Measurements from ENCODE around the gene SLC47A2. TPM values are rescaled to one million over a fixed set of nuclear protein-coding genes. Genes with fewer than 3 reads are reported as not detected.

The SLC47A2 gene
- total and polyA plus RNA-seq, 2 donors, result 0.46 TPM; not detected in 1

DNA sequence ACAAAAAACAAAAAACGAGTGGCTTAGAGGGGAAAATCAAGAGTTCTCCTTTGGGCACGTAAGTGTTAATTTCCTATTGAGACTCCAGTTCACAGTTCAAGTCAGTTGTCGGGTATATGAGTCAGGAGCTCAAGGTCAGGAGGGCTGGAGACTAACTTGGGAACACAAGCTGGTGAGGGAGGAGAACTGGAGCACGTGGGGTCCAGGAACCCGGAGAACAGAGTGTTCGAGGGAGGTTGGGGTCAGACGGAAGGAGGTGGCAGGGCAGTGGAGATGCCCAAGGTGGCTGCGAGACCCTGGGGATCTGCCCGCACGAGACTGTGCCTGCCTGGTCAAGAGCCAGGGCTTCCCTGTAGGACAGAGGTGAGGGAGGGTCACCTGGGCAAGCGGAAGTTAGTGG is 19.7 kb upstream of the SLC47A2 start:
- Histone ChIP-seq H3K27me3 (ENCODE audit: control insufficient read depth in 2 of 2, insufficient read depth in 1 of 2, low read length in 1 of 2) (peaks cover 0 to 2% of the 10 kb centered on the region in 2 donors), H3K9me3 (ENCODE audit: control insufficient read depth in 2 of 2, insufficient read depth in 1 of 2, low read length in 1 of 2) (no peaks in the 10 kb centered on the region), H3K27ac (ENCODE audit: low read depth in 1 of 2, low read length in 1 of 2) (no peak overlapping the region), H3K4me3 (ENCODE audit: low read length in 2 of 2) (no peak overlapping the region), H3K36me3 (ENCODE audit: control insufficient read depth in 2 of 2, insufficient read depth in 2 of 2, low read length in 1 of 2) (no peaks in the 10 kb centered on the region), H3K4me1 (ENCODE audit: control insufficient read depth in 2 of 2, insufficient read depth in 2 of 2, low read length in 2 of 2) (no peaks in the 10 kb centered on the region)
- no peak for DNase-seq (ENCODE audit: low read depth in 6 of 9, low spot score in 9 of 9)
- WGBS, result 90% methylated on average over 11 of the region's 11 CpGs

DNA sequence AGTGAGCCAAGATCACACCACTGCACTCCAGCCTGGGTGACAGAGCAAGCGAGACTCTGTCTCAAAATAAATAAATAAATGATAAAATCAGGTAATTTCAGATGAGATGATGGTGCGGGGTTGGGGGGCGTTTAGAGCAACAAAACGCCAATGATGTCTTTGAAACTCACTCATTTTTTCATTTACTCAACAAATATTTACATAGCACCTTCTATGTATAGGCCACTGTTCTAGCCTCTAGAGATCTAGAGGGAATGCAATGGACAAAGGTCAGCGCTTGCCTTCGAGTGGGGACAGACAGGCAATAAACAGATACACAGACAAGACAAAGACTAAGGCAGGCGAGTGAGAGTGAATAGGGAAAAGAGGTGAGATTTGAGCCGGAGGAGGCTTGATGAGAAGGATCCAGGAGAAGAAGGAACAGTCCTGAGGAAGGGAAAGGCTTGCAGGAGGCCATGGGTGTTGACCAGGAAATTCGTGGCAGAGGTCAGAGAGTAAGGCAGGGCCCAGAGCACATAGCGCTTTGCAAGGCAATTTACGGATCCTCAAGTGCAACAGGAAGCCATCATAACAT is 17.7 kb upstream of the SLC47A2 start:
- Histone ChIP-seq H3K36me3 (ENCODE audit: control insufficient read depth in 2 of 2, insufficient read depth in 2 of 2, low read length in 1 of 2) (no peaks in the 10 kb centered on the region), H3K27me3 (ENCODE audit: control insufficient read depth in 2 of 2, insufficient read depth in 1 of 2, low read length in 1 of 2) (peaks cover 0 to 5% of the 10 kb centered on the region in 2 donors), H3K4me1 (ENCODE audit: control insufficient read depth in 2 of 2, insufficient read depth in 2 of 2, low read length in 2 of 2) (no peaks in the 10 kb centered on the region), H3K27ac (ENCODE audit: low read depth in 1 of 2, low read length in 1 of 2) (no peak overlapping the region), H3K4me3 (ENCODE audit: low read length in 2 of 2) (no peak overlapping the region), H3K9me3 (ENCODE audit: control insufficient read depth in 2 of 2, insufficient read depth in 1 of 2, low read length in 1 of 2) (no peaks in the 10 kb centered on the region)
- WGBS, result 87% methylated on average over 11 of the region's 11 CpGs
- no peak for DNase-seq (ENCODE audit: low read depth in 6 of 9, low spot score in 9 of 9)

- H3K27ac ChIP-seq (ENCODE audit: low read depth in 1 of 2, low read length in 1 of 2), result no peak overlapping the region
Measured at GRCh38 chr17:19731626-19732025, 15.2 kb upstream of the SLC47A2 start.

GRCh38 chr17:19730843-19731242 is 14.5 kb upstream of the SLC47A2 start:
- Histone ChIP-seq H3K4me3 (ENCODE audit: low read length in 2 of 2) (no peak overlapping the region), H3K27me3 (ENCODE audit: control insufficient read depth in 2 of 2, insufficient read depth in 1 of 2, low read length in 1 of 2) (peaks cover 2 to 8% of the 10 kb centered on the region in 2 donors), H3K9me3 (ENCODE audit: control insufficient read depth in 2 of 2, insufficient read depth in 1 of 2, low read length in 1 of 2) (no peaks in the 10 kb centered on the region), H3K4me1 (ENCODE audit: control insufficient read depth in 2 of 2, insufficient read depth in 2 of 2, low read length in 2 of 2) (peaks cover 0 to 8% of the 10 kb centered on the region in 2 donors), H3K36me3 (ENCODE audit: control insufficient read depth in 2 of 2, insufficient read depth in 2 of 2, low read length in 1 of 2) (no peaks in the 10 kb centered on the region), H3K27ac (ENCODE audit: low read depth in 1 of 2, low read length in 1 of 2) (no peak overlapping the region)
- DNase-seq (ENCODE audit: low read depth in 6 of 9, low spot score in 9 of 9), result no peak
- 89% methylated on average over 4 of the region's 4 CpGs for WGBS

More at GRCh38 chr17:19731626-19732025, 15.2 kb upstream of the SLC47A2 start:
- peaks cover 0 to 8% of the 10 kb centered on the region in 2 donors for H3K27me3 ChIP-seq (ENCODE audit: control insufficient read depth in 2 of 2, insufficient read depth in 1 of 2, low read length in 1 of 2)
- DNase-seq (ENCODE audit: low read depth in 6 of 9, low spot score in 9 of 9), result no peak
- H3K4me3 ChIP-seq (ENCODE audit: low read length in 2 of 2), result no peak overlapping the region
- no peaks in the 10 kb centered on the region for H3K36me3 ChIP-seq (ENCODE audit: control insufficient read depth in 2 of 2, insufficient read depth in 2 of 2, low read length in 1 of 2)
- no peaks in the 10 kb centered on the region for H3K9me3 ChIP-seq (ENCODE audit: control insufficient read depth in 2 of 2, insufficient read depth in 1 of 2, low read length in 1 of 2)
- H3K4me1 ChIP-seq (ENCODE audit: control insufficient read depth in 2 of 2, insufficient read depth in 2 of 2, low read length in 2 of 2), result peaks cover 0 to 8% of the 10 kb centered on the region in 2 donors
- 96% methylated on average over 11 of the region's 11 CpGs for WGBS

- H3K4me1 ChIP-seq (ENCODE audit: control insufficient read depth in 2 of 2, insufficient read depth in 2 of 2, low read length in 2 of 2), result peaks cover 0 to 8% of the 10 kb centered on the region in 2 donors
- no peak overlapping the region for H3K27ac ChIP-seq (ENCODE audit: low read depth in 1 of 2, low read length in 1 of 2)
- peaks cover 2 to 10% of the 10 kb centered on the region in 2 donors for H3K27me3 ChIP-seq (ENCODE audit: control insufficient read depth in 2 of 2, insufficient read depth in 1 of 2, low read length in 1 of 2)
- DNase-seq (ENCODE audit: low read depth in 6 of 9, low spot score in 9 of 9), result no peak
- no peaks in the 10 kb centered on the region for H3K9me3 ChIP-seq (ENCODE audit: control insufficient read depth in 2 of 2, insufficient read depth in 1 of 2, low read length in 1 of 2)
- 98% methylated on average over 6 of the region's 6 CpGs for WGBS
- H3K4me3 ChIP-seq (ENCODE audit: low read length in 2 of 2), result no peak overlapping the region
- H3K36me3 ChIP-seq (ENCODE audit: control insufficient read depth in 2 of 2, insufficient read depth in 2 of 2, low read length in 1 of 2), result no peaks in the 10 kb centered on the region
Measured at GRCh38 chr17:19729900-19730299, 13.5 kb upstream of the SLC47A2 start.

DNA sequence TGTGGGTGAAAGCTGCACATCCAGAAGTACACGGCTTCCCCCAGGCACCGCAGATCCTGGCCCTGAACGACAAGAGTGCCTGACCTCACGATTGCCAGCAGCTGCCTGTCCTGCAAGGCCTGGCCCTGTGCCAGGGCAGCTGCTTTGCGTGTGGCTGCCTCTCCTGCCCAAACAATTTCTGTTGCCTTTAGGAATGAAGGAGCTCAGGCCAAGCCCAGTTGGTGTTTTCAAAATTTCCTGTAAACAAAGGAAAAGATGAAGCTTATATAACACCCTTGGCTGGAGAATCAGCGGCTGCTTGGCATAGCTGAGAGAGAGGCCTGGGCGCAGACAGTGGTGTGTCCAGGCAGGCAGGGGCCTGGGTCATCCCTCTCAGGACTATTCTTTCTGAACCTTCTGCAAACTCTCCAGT is 11.7 kb upstream of the SLC47A2 start:
- H3K27ac ChIP-seq (ENCODE audit: low read depth in 1 of 2, low read length in 1 of 2), result peak overlapping the region in 1 of 2 donors; percentile 77
- no peak overlapping the region for H3K4me3 ChIP-seq (ENCODE audit: low read length in 2 of 2)
- no peaks in the 10 kb centered on the region for H3K9me3 ChIP-seq (ENCODE audit: control insufficient read depth in 2 of 2, insufficient read depth in 1 of 2, low read length in 1 of 2)
- H3K36me3 ChIP-seq (ENCODE audit: control insufficient read depth in 2 of 2, insufficient read depth in 2 of 2, low read length in 1 of 2), result no peaks in the 10 kb centered on the region
- H3K4me1 ChIP-seq (ENCODE audit: control insufficient read depth in 2 of 2, insufficient read depth in 2 of 2, low read length in 2 of 2), result peaks cover 0 to 8% of the 10 kb centered on the region in 2 donors
- no peak for DNase-seq (ENCODE audit: low read depth in 6 of 9, low spot score in 9 of 9)
- WGBS, result 58% methylated on average over 7 of the region's 7 CpGs
- H3K27me3 ChIP-seq (ENCODE audit: control insufficient read depth in 2 of 2, insufficient read depth in 1 of 2, low read length in 1 of 2), result peaks cover 2 to 22% of the 10 kb centered on the region in 2 donors

GRCh38 chr17:19727501-19728078 is 11.2 kb upstream of the SLC47A2 start:
- DNase-seq (ENCODE audit: low read depth in 6 of 9, low spot score in 9 of 9), result no peak
- 93% methylated on average over 4 of the region's 4 CpGs for WGBS
- H3K4me3 ChIP-seq (ENCODE audit: low read length in 2 of 2), result no peak overlapping the region
- H3K27ac ChIP-seq (ENCODE audit: low read depth in 1 of 2, low read length in 1 of 2), result peak overlapping the region in 1 of 2 donors; percentile 77
- H3K9me3 ChIP-seq (ENCODE audit: control insufficient read depth in 2 of 2, insufficient read depth in 1 of 2, low read length in 1 of 2), result no peaks in the 10 kb centered on the region
- no peaks in the 10 kb centered on the region for H3K36me3 ChIP-seq (ENCODE audit: control insufficient read depth in 2 of 2, insufficient read depth in 2 of 2, low read length in 1 of 2)
- H3K4me1 ChIP-seq (ENCODE audit: control insufficient read depth in 2 of 2, insufficient read depth in 2 of 2, low read length in 2 of 2), result peaks cover 0 to 8% of the 10 kb centered on the region in 2 donors
- peaks cover 2 to 22% of the 10 kb centered on the region in 2 donors for H3K27me3 ChIP-seq (ENCODE audit: control insufficient read depth in 2 of 2, insufficient read depth in 1 of 2, low read length in 1 of 2)

- no peaks in the 10 kb centered on the region for H3K36me3 ChIP-seq (ENCODE audit: control insufficient read depth in 2 of 2, insufficient read depth in 2 of 2, low read length in 1 of 2)
- H3K9me3 ChIP-seq (ENCODE audit: control insufficient read depth in 2 of 2, insufficient read depth in 1 of 2, low read length in 1 of 2), result no peaks in the 10 kb centered on the region
- 93% methylated on average over 7 of the region's 7 CpGs for WGBS
Measured at GRCh38 chr17:19726631-19727376, 10.4 kb upstream of the SLC47A2 start.

GRCh38 chr17:19725486-19725885 is 9.1 kb upstream of the SLC47A2 start:
- 96% methylated on average over 5 of the region's 5 CpGs for WGBS
- peaks cover 2 to 17% of the 10 kb centered on the region in 2 donors for H3K27me3 ChIP-seq (ENCODE audit: control insufficient read depth in 2 of 2, insufficient read depth in 1 of 2, low read length in 1 of 2)
- H3K9me3 ChIP-seq (ENCODE audit: control insufficient read depth in 2 of 2, insufficient read depth in 1 of 2, low read length in 1 of 2), result no peaks in the 10 kb centered on the region
- no peak overlapping the region for H3K27ac ChIP-seq (ENCODE audit: low read depth in 1 of 2, low read length in 1 of 2)
- DNase-seq (ENCODE audit: low read depth in 6 of 9, low spot score in 9 of 9), result no peak
- peaks cover 0 to 8% of the 10 kb centered on the region in 2 donors for H3K4me1 ChIP-seq (ENCODE audit: control insufficient read depth in 2 of 2, insufficient read depth in 2 of 2, low read length in 2 of 2)
- H3K36me3 ChIP-seq (ENCODE audit: control insufficient read depth in 2 of 2, insufficient read depth in 2 of 2, low read length in 1 of 2), result no peaks in the 10 kb centered on the region
- no peak overlapping the region for H3K4me3 ChIP-seq (ENCODE audit: low read length in 2 of 2)

More at GRCh38 chr17:19726631-19727376, 10.4 kb upstream of the SLC47A2 start:
- Histone ChIP-seq H3K27ac (ENCODE audit: low read depth in 1 of 2, low read length in 1 of 2) (peak overlapping the region in 1 of 2 donors; percentile 82), H3K4me1 (ENCODE audit: control insufficient read depth in 2 of 2, insufficient read depth in 2 of 2, low read length in 2 of 2) (peaks cover 0 to 8% of the 10 kb centered on the region in 2 donors), H3K27me3 (ENCODE audit: control insufficient read depth in 2 of 2, insufficient read depth in 1 of 2, low read length in 1 of 2) (peaks cover 2 to 22% of the 10 kb centered on the region in 2 donors), H3K4me3 (ENCODE audit: low read length in 2 of 2) (no peak overlapping the region)
- no peak for DNase-seq (ENCODE audit: low read depth in 6 of 9, low spot score in 9 of 9)
